T-cell (primary cell): Measurements from ENCODE around the gene ELL2. TPM values are rescaled to one million over a fixed set of nuclear protein-coding genes. Genes with fewer than 3 reads are reported as not detected.
A peak's percentile ranks its signal among the peaks of the same experiment; 100 is the strongest.
"Not testable (repeated sequence)": the region's sequence is repeated elsewhere in the genome, so short reads cannot be mapped to it uniquely, and the experiment has no call there.

Experiments used
- ATAC-seq, 4 experiments: fragments of 200-7000 bp in 3 of 4; fragments of 150-1000 bp in 1 of 4; cut with Tn5 transposase; replicated peaks in 1 of 4; 1 replicate in 3 of 4; 2 replicates in 1 of 4; pipeline ENCODE4 v1.10.0; 2021; ENCODE audit warnings: moderate library complexity in 3 of 4, mild to moderate bottlenecking in 2 of 4, moderate number of reproducible peaks in 1 of 4
- CTCF ChIA-PET, 2 donors: fragments of 300-600 bp; sonication (Branson Sonifier 250); formaldehyde crosslinking; loops; one replicate each; lab custom pipeline; 2022; ENCODE audit warnings: antibody characterized with exemption in 2 of 2; lab: Charles Lee
- POLR2A ChIA-PET, 2 donors: fragments of 300-600 bp; sonication (Branson Sonifier 250); formaldehyde crosslinking; loops; one replicate each; lab custom pipeline; 2022; ENCODE audit warnings: antibody characterized with exemption in 2 of 2; lab: Charles Lee
- DNase-seq, 35 experiments: peaks; one replicate each; pipeline versions ENCODE4 v3.0.0 to v3.0.0-alpha.2; 2013 to 2023
- H3K27ac ChIP-seq: one replicate; pipeline ENCODE4 v1.5.1; 2013; ENCODE audit warnings: low read length
- H3K27me3 ChIP-seq, 2 experiments: replicated peaks in 1 of 2; 1 replicate in 1 of 2; 2 replicates in 1 of 2; pipeline versions ENCODE4 v1.6.1 to v1.7.0; 2013; ENCODE audit warnings: low read length in 1 of 2, mixed read lengths in 1 of 2; ENCODE audit not compliant: control insufficient read depth in 2 of 2, insufficient read depth in 2 of 2; ENCODE audit errors: extremely low read depth in 1 of 2
- H3K36me3 ChIP-seq, 2 donors: 1 replicate in 1 of 2; 2 replicates in 1 of 2; pipeline versions ENCODE4 v1.6.1 to v1.7.0; 2013; ENCODE audit warnings: low read length in 1 of 2; ENCODE audit not compliant: control insufficient read depth in 2 of 2, insufficient read depth in 1 of 2; ENCODE audit errors: extremely low read depth in 1 of 2
- H3K4me1 ChIP-seq, 2 experiments: 1 replicate in 1 of 2; 2 replicates in 1 of 2; pipeline versions ENCODE4 v1.6.1 to v1.7.0; 2013; ENCODE audit warnings: low read length in 2 of 2, mixed read lengths in 1 of 2; ENCODE audit not compliant: insufficient read depth in 2 of 2, control insufficient read depth in 1 of 2; ENCODE audit errors: extremely low read depth in 1 of 2
- H3K4me3 ChIP-seq, 2 donors: 1 replicate in 1 of 2; 2 replicates in 1 of 2; pipeline versions ENCODE4 v1.5.1 to v1.7.0; 2013; ENCODE audit warnings: mild to moderate bottlenecking in 2 of 2, low read length in 1 of 2, moderate library complexity in 1 of 2; ENCODE audit not compliant: control insufficient read depth in 1 of 2; ENCODE audit errors: extremely low read depth in 1 of 2
- H3K9me3 ChIP-seq: 2 replicates; pipeline ENCODE4 v1.7.0; 2013
- H3K27ac Mint-ChIP-seq, 2 donors: one replicate each; pipeline ENCODE4 v1.8.0; 2020 to 2021; ENCODE audit warnings: mild to moderate bottlenecking in 2 of 2, mixed read lengths in 2 of 2
- H3K27me3 Mint-ChIP-seq, 2 donors: one replicate each; pipeline ENCODE4 v1.8.0; 2021 to 2022; ENCODE audit warnings: mixed read lengths in 2 of 2
- H3K36me3 Mint-ChIP-seq: one replicate; pipeline ENCODE4 v1.8.0; 2021; ENCODE audit warnings: mixed read lengths
- H3K4me1 Mint-ChIP-seq, 3 donors: one replicate each; pipeline ENCODE4 v1.8.0; 2020 to 2022; ENCODE audit warnings: mixed read lengths in 3 of 3, mild to moderate bottlenecking in 1 of 3
- H3K4me3 Mint-ChIP-seq, 3 donors: one replicate each; pipeline ENCODE4 v1.8.0; 2020 to 2022; ENCODE audit warnings: mild to moderate bottlenecking in 3 of 3, mixed read lengths in 3 of 3, moderate library complexity in 3 of 3
- H3K9me3 Mint-ChIP-seq, 3 donors: one replicate each; pipeline ENCODE4 v1.8.0; 2020 to 2022; ENCODE audit warnings: mixed read lengths in 3 of 3
- WGBS: methylation state at CpG from one replicate; pipeline ENCODE4 v1.1.5; 2013; ENCODE audit warnings: missing lambda C conversion rate; ENCODE audit not compliant: insufficient coverage; 5-methylcytosine and 5-hydroxymethylcytosine counted together
- total RNA-seq, 35 experiments: library from RNA in 6 of 35; stranded (reverse) in 6 of 35; fragments of 120-200 nt in 1 of 35; gene quantifications; one replicate each; pipeline versions ENCODE4 v1.2.1 to v1.2.4 and lab custom pipeline; 2013 to 2026

ELL2 gene
- total RNA-seq, 5 donors from 2014 or later (not counting 1 experiment from before 2014, with no cell fraction given): 10.3 to 57.8 (median 11.3) TPM

DNA sequence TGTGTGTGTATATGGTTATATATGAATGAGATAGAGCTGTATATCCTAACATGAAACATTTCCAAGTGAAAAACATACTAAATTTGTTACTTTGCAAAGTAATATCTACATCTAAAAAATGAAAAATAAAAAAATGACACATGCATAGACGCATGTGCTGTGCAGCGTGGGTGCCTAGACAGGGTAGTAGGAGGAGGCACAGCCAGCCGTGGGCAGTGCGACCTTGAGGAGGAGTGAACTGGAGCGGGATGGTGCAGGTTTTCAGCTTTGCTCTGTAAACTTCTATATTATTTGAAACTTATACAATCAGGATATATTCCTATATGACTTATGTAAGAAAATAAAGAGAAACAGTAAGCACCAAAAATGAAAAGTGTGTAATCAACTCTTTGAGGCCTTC, 124.2 kb downstream of the ELL2 start:
- Mint-ChIP-seq H3K27me3 (no peaks in the 10 kb centered on the region), H3K36me3 (no peaks in the 10 kb centered on the region), H3K4me1 (peaks cover 53 to 59% (median 55%) of the 10 kb centered on the region in 3 donors), H3K27ac (peak overlapping the region; percentile 94 to 95), H3K9me3 (no peaks in the 10 kb centered on the region), H3K4me3 (no peak overlapping the region)
- H3K27me3 ChIP-seq: no peaks in the 10 kb centered on the region
- H3K9me3 ChIP-seq: no peaks in the 10 kb centered on the region
- no peak for DNase-seq
- H3K4me1 ChIP-seq: peaks cover 21% of the 10 kb centered on the region in 2 experiments
- CTCF ChIA-PET: interaction anchor here (1.5 to 3.8 kb wide), 4 partner anchors 9 to 56 kb away, joined by 4 to 17 read pairs (median 10); no protein-coding TSS in a partner anchor
- no peak overlapping the region for H3K4me3 ChIP-seq
- POLR2A ChIA-PET: interaction anchor here in 1 of 2 donors (0.8 kb wide), 1 partner anchor 14 kb away, joined by 3 read pairs; no protein-coding TSS in a partner anchor
- no peak overlapping the region for H3K27ac ChIP-seq
- no peaks in the 10 kb centered on the region for H3K36me3 ChIP-seq
- WGBS: no CpG with 5 or more reads among the region's 5 CpGs
- no peak for ATAC-seq

DNA sequence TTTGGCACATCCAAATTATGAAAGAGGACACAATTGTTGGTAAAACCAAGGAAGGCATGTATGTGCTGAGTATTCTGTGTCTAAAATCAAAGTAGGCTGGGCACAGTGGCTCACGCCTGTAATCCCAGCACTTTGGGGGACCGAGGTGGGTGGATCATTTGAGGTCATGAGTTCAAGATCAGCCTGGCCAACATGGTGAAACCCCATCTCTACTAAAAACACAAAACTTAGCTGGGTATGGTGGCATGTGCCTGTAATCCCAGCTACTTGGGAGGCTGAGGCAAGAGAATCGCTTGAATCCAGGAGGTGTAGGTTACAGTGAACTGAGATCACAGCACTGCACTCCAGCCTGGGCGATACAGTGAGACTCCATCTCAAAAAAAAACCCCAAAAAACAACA, 124.7 kb downstream of the ELL2 start:
- H3K27ac Mint-ChIP-seq: peak overlapping the region; percentile 94 to 95
- ChIA-PET CTCF (interaction anchor here (0.7 to 3.8 kb wide), 8 partner anchors 8 to 173 kb away, joined by 3 to 17 read pairs (median 4); partner anchors contain the start of gene GLRX (in 1 of the 2)), POLR2A (interaction anchor here in 1 of 2 donors (0.8 to 1.0 kb wide), 2 partner anchors 13 to 56 kb away, joined by 3 read pairs; no protein-coding TSS in a partner anchor)
- H3K9me3 Mint-ChIP-seq, DNase-seq, H3K4me3 ChIP-seq, ATAC-seq, H3K27me3 ChIP-seq, H3K36me3 Mint-ChIP-seq, H3K27me3 Mint-ChIP-seq, H3K9me3 ChIP-seq, H3K36me3 ChIP-seq: not testable (repeated sequence)
- peak overlapping the region in 1 of 3 donors; percentile 84 for H3K4me3 Mint-ChIP-seq
- H3K27ac ChIP-seq: peak overlapping the region; percentile 88
- H3K4me1 Mint-ChIP-seq: peaks cover 57% of the 10 kb centered on the region in 3 donors
- H3K4me1 ChIP-seq: peaks cover 20 to 21% of the 10 kb centered on the region in 2 experiments
- WGBS: 100% methylated on average over 1 of the region's 4 CpGs

DNA sequence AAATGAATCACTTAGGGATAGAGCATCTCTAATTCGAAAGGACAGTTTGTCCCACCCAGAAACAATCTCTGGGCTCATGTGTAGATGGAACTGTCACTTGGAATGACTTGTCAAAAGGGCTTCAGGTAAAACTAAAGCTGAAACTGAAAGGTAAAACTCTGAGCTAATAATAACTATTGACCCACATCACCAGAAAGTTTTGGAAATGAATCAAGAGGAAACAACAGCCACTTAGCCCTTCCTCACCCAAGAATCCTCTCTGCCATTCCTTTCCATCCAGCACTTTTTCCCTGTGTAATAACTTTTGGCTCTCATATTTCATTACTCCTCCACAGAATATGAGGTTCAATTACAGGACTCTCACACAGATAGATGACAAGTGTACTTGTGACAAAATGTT, 125.1 kb downstream of the ELL2 start:
- Mint-ChIP-seq H3K36me3 (no peaks in the 10 kb centered on the region), H3K27me3 (no peaks in the 10 kb centered on the region), H3K4me3 (peak overlapping the region; percentile 82 to 87 (median 84)), H3K9me3 (no peaks in the 10 kb centered on the region), H3K4me1 (peaks cover 57 to 61% (median 60%) of the 10 kb centered on the region in 3 donors), H3K27ac (peak overlapping the region; percentile 94 to 95)
- WGBS: no CpG with 5 or more reads among the region's 1 CpG
- no peaks in the 10 kb centered on the region for H3K36me3 ChIP-seq
- CTCF ChIA-PET: interaction anchor here (0.7 to 3.8 kb wide), 9 partner anchors 8 to 172 kb away, joined by 3 to 17 read pairs (median 3); partner anchors contain the start of gene GLRX (in 1 of the 2)
- no peaks in the 10 kb centered on the region for H3K9me3 ChIP-seq
- no peak for DNase-seq
- H3K27me3 ChIP-seq: no peaks in the 10 kb centered on the region
- peak overlapping the region; percentile 88 for H3K27ac ChIP-seq
- no peak for ATAC-seq
- POLR2A ChIA-PET: interaction anchor here in 1 of 2 donors (1.0 kb wide), 1 partner anchor 56 kb away, joined by 3 read pairs; no protein-coding TSS in a partner anchor
- peaks cover 20 to 23% of the 10 kb centered on the region in 2 experiments for H3K4me1 ChIP-seq
- H3K4me3 ChIP-seq: no peak overlapping the region

DNA sequence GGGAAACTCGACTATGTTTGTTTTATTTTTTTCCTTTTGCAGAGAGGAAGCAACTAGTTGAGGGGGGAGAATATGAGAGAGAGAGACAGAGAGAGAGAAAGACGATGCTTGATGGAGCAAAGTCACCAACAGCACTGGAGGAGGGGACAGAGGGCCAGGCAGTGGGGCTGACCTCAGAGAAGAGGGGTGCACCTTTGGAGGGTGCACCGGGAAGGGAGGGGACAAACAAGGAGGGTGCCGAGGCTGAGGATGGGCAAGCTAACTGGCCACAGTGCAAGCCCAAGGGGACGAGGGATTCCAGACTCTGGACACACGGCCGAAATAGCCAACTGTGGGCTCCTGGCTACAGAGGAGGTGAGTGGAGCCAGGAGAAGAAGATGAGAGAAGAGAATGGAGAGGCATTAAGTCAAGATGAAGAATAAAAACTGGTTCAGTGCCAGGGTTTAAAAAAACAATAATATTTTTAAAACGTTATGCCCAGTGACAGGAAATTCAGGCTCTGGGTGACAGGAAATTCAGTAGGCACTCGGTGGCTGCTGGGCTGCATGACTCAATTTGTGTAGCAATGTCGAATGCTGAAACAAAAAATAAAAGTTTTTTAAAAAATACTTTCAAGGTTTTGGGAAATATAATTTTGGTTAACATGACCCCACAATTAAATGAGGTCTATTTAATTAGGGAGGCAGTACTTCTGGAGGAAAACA, 125.8 kb downstream of the ELL2 start:
- peak overlapping the region; percentile 53 to 76 for H3K4me3 ChIP-seq
- H3K27ac ChIP-seq: peak overlapping the region; percentile 88
- peaks cover 57 to 62% (median 58%) of the 10 kb centered on the region in 3 donors for H3K4me1 Mint-ChIP-seq
- no peaks in the 10 kb centered on the region for H3K9me3 Mint-ChIP-seq
- H3K36me3 ChIP-seq: no peaks in the 10 kb centered on the region
- no peaks in the 10 kb centered on the region for H3K36me3 Mint-ChIP-seq
- no peaks in the 10 kb centered on the region for H3K9me3 ChIP-seq
- CTCF ChIA-PET: interaction anchor here (0.8 to 3.8 kb wide), 10 partner anchors 9 to 55 kb away, joined by 3 to 19 read pairs (median 5); no protein-coding TSS in a partner anchor
- peak overlapping the region; percentile 94 to 95 for H3K27ac Mint-ChIP-seq
- peak in 3 of 4 experiments; percentile 51 to 57 (median 57) for ATAC-seq
- peak in 12 of 35 experiments; percentile 16 to 58 (median 33) for DNase-seq
- H3K4me3 Mint-ChIP-seq: peak overlapping the region; percentile 82 to 87 (median 84)
- WGBS: 9% methylated on average over 9 of the region's 10 CpGs
- H3K27me3 Mint-ChIP-seq: no peaks in the 10 kb centered on the region
- no peaks in the 10 kb centered on the region for H3K27me3 ChIP-seq
- POLR2A ChIA-PET: interaction anchor here in 1 of 2 donors (0.6 to 1.0 kb wide), 2 partner anchors 53 to 55 kb away, joined by 3 to 7 read pairs; no protein-coding TSS in a partner anchor
- peaks cover 20 to 24% of the 10 kb centered on the region in 2 experiments for H3K4me1 ChIP-seq

Other genes with a start within 250 kb of the ELL2 start
- 1 to 10 TPM; 2.6 to 4.8 (median 3.6) TPM for gene RHOBTB3, start 230.5 kb downstream of the ELL2 start, total RNA-seq
- 10 to 100 TPM; 27.6 to 73.3 (median 56.8) TPM for gene GLRX, start 139.1 kb downstream of the ELL2 start, total RNA-seq